ENCODE data around the gene TFF2.

TFF2 gene

GRCh38 chr21:42320791-42321190 is 30.0 kb downstream of the TFF2 start:
- DNase-seq (ENCODE audit: low read depth), result no peak

GRCh38 chr21:42319851-42320572 is 30.8 kb downstream of the TFF2 start:
- DNase-seq (ENCODE audit: low read depth), result no peak

- no peak for DNase-seq (ENCODE audit: low read depth)
Measured at GRCh38 chr21:42319376-42319775, 31.4 kb downstream of the TFF2 start.

GRCh38 chr21:42317826-42318746 is 32.7 kb downstream of the TFF2 start:
- no peak for DNase-seq (ENCODE audit: low read depth)

GRCh38 chr21:42317341-42317741 is 33.5 kb downstream of the TFF2 start:
- DNase-seq (ENCODE audit: low read depth), result no peak

GRCh38 chr21:42316891-42317290 is 33.9 kb downstream of the TFF2 start:
- DNase-seq (ENCODE audit: low read depth), result no peak

- no peak for DNase-seq (ENCODE audit: low read depth)
Measured at GRCh38 chr21:42315296-42315891, 35.4 kb downstream of the TFF2 start, which contains the start of gene TFF3. Gene TFF3 (minus strand): TSS chr21:42315409. CDS start chr21:42315374, 35 bp downstream.

- no peak for DNase-seq (ENCODE audit: low read depth)
Measured at GRCh38 chr21:42314616-42315295, 36.0 kb downstream of the TFF2 start.

- no peak for DNase-seq (ENCODE audit: low read depth)
Measured at GRCh38 chr21:42313501-42313969, 37.3 kb downstream of the TFF2 start.

GRCh38 chr21:42312626-42313104 is 38.1 kb downstream of the TFF2 start:
- DNase-seq (ENCODE audit: low read depth), result no peak

- no peak for DNase-seq (ENCODE audit: low read depth)
Measured at GRCh38 chr21:42311816-42312625, 38.8 kb downstream of the TFF2 start.

- DNase-seq (ENCODE audit: low read depth), result no peak
Measured at GRCh38 chr21:42311160-42311559, 39.6 kb downstream of the TFF2 start.

- DNase-seq (ENCODE audit: low read depth), result no peak
Measured at GRCh38 chr21:42310411-42311001, 40.3 kb downstream of the TFF2 start.

- DNase-seq (ENCODE audit: low read depth), result no peak
Measured at GRCh38 chr21:42309753-42310213, 41.0 kb downstream of the TFF2 start.

GRCh38 chr21:42308914-42309752 is 41.7 kb downstream of the TFF2 start:
- DNase-seq (ENCODE audit: low read depth), result no peak

GRCh38 chr21:42308161-42308913 is 42.5 kb downstream of the TFF2 start:
- DNase-seq (ENCODE audit: low read depth), result no peak

- no peak for DNase-seq (ENCODE audit: low read depth)
Measured at GRCh38 chr21:42307106-42307505, 43.7 kb downstream of the TFF2 start.

GRCh38 chr21:42306366-42307035 is 44.3 kb downstream of the TFF2 start:
- DNase-seq (ENCODE audit: low read depth), result no peak
